Activated naive CD8-positive, alpha-beta T cell treated with anti-CD3 and anti-CD28 coated beads, Interleukin-2, amount 50 U/mL, for 16 hours (primary cell): ENCODE data around the gene SLC39A7.

ENCODE experiments used
- DNase-seq: peaks from one replicate; pipeline ENCODE4 v3.0.0-alpha.2; 2020; ENCODE audit warnings: low read depth, low spot score

SLC39A7 gene

GRCh38 chr6:33200219-33201146 is at the start of gene SLC39A7, which contains the start of gene RXRB:
SLC39A7 (plus strand) TSS chr6:33200867; CDS start chr6:33201246, 379 bp downstream.
RXRB (minus strand) TSS chr6:33200665; CDS start chr6:33200476, 189 bp downstream.
- peak; percentile 97 for DNase-seq

- DNase-seq = no peak
These were observed 49.6 kb upstream of the SLC39A7 start for GRCh38 chr6:33151050-33151449.

GRCh38 chr6:33154349-33154748 is 46.3 kb upstream of the SLC39A7 start:
- DNase-seq = no peak

GRCh38 chr6:33156561-33156960 is 44.1 kb upstream of the SLC39A7 start:
- no peak for DNase-seq

- DNase-seq = no peak
These were observed 43.7 kb upstream of the SLC39A7 start for GRCh38 chr6:33156964-33157363.

GRCh38 chr6:33160096-33160495 is 40.6 kb upstream of the SLC39A7 start:
- DNase-seq = no peak

- no peak for DNase-seq
These were observed 39.8 kb upstream of the SLC39A7 start for GRCh38 chr6:33160728-33161344.

- peak; percentile 51 for DNase-seq
These were observed 39.0 kb upstream of the SLC39A7 start for GRCh38 chr6:33161354-33162331.

GRCh38 chr6:33163540-33163939 is 37.1 kb upstream of the SLC39A7 start:
- DNase-seq = no peak

- no peak for DNase-seq
These were observed 36.5 kb upstream of the SLC39A7 start for GRCh38 chr6:33164176-33164575.

- no peak for DNase-seq
These were observed 35.8 kb upstream of the SLC39A7 start for GRCh38 chr6:33164665-33165373.

- DNase-seq = no peak
These were observed 34.9 kb upstream of the SLC39A7 start for GRCh38 chr6:33165581-33166258.

GRCh38 chr6:33166363-33166762 is 34.3 kb upstream of the SLC39A7 start:
- no peak for DNase-seq

GRCh38 chr6:33166811-33167210 is 33.9 kb upstream of the SLC39A7 start:
- no peak for DNase-seq

GRCh38 chr6:33167374-33168283 is 33.0 kb upstream of the SLC39A7 start:
- DNase-seq = no peak

GRCh38 chr6:33168284-33168601 is 32.4 kb upstream of the SLC39A7 start:
- no peak for DNase-seq

GRCh38 chr6:33168639-33169038 is 32.0 kb upstream of the SLC39A7 start:
- no peak for DNase-seq

- DNase-seq = no peak
These were observed 31.1 kb upstream of the SLC39A7 start for GRCh38 chr6:33169291-33170175.
